Type B pancreatic cell (in vitro differentiated cells): ENCODE results near the gene EXT2. TPM values are rescaled to one million over a fixed set of nuclear protein-coding genes. Genes with fewer than 3 reads are reported as not detected.

Experiments used
- DNase-seq: peaks from one replicate; pipeline ENCODE4 v3.0.0; 2021; ENCODE audit warnings: mixed read lengths; ENCODE audit not compliant: unreplicated experiment; ENCODE audit errors: extremely low spot score
- H3K27ac Mint-ChIP-seq: 2 replicates; pipeline ENCODE4 v1.8.0; 2021; ENCODE audit warnings: mild to moderate bottlenecking, mixed read lengths
- H3K27me3 Mint-ChIP-seq: 2 replicates; pipeline ENCODE4 v1.8.0; 2021; ENCODE audit warnings: mixed read lengths
- H3K36me3 Mint-ChIP-seq: 2 replicates; pipeline ENCODE4 v1.8.0; 2021; ENCODE audit warnings: mixed read lengths
- H3K4me1 Mint-ChIP-seq: one replicate; pipeline ENCODE4 v1.8.0; 2021; ENCODE audit warnings: mixed read lengths; ENCODE audit not compliant: unreplicated experiment
- H3K4me3 Mint-ChIP-seq: 2 replicates; pipeline ENCODE4 v1.8.0; 2021; ENCODE audit warnings: mild to moderate bottlenecking, mixed read lengths
- H3K9me3 Mint-ChIP-seq: 2 replicates; pipeline ENCODE4 v1.8.0; 2021; ENCODE audit warnings: mixed read lengths
- total RNA-seq: library from RNA; stranded (reverse); gene quantifications from 2 replicates; pipeline ENCODE4 v1.2.1, GENCODE V29; 2021; ENCODE audit warnings: low replicate concordance
- TF ChIP-seq, protein P1 (sequence below): fragments of 200-600 bp; sonication (generic); conservative IDR thresholded peaks from 2 replicates; pipeline ENCODE4 v1.5.0; 2021; ENCODE audit warnings: antibody characterized with exemption, mild to moderate bottlenecking

The EXT2 gene
- total RNA-seq, 1 donor from 2014 or later, result 62.7 TPM

DNA sequence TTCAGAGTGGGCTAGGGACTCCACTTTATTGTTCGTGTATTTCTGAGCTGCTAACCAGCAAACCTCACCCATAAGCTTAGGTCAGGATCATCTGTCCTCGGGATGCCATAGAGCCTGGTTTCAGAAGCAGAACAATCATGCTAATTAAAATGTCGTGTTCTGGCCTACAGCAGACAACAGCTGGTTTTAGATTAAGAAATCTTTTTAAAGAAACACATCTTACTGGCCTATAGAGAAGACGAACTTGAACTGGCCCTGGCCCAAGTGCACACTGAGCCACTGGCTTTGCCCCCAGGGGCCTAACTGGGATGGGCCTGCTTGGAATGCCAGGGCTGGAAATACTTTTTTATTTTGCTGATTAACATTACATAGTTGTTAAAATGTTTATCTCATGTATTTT, 151.2 kb downstream of the EXT2 start:
- Mint-ChIP-seq H3K27me3 (no peaks in the 10 kb centered on the region), H3K9me3 (peaks cover 2% of the 10 kb centered on the region), H3K4me3 (no peak overlapping the region), H3K27ac (no peak overlapping the region), H3K36me3 (peaks cover 38% of the 10 kb centered on the region), H3K4me1 (peaks cover 32% of the 10 kb centered on the region)
- TF ChIP-seq, protein P1, sequence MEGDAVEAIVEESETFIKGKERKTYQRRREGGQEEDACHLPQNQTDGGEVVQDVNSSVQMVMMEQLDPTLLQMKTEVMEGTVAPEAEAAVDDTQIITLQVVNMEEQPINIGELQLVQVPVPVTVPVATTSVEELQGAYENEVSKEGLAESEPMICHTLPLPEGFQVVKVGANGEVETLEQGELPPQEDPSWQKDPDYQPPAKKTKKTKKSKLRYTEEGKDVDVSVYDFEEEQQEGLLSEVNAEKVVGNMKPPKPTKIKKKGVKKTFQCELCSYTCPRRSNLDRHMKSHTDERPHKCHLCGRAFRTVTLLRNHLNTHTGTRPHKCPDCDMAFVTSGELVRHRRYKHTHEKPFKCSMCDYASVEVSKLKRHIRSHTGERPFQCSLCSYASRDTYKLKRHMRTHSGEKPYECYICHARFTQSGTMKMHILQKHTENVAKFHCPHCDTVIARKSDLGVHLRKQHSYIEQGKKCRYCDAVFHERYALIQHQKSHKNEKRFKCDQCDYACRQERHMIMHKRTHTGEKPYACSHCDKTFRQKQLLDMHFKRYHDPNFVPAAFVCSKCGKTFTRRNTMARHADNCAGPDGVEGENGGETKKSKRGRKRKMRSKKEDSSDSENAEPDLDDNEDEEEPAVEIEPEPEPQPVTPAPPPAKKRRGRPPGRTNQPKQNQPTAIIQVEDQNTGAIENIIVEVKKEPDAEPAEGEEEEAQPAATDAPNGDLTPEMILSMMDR, result no peak
- no peak for DNase-seq

DNA sequence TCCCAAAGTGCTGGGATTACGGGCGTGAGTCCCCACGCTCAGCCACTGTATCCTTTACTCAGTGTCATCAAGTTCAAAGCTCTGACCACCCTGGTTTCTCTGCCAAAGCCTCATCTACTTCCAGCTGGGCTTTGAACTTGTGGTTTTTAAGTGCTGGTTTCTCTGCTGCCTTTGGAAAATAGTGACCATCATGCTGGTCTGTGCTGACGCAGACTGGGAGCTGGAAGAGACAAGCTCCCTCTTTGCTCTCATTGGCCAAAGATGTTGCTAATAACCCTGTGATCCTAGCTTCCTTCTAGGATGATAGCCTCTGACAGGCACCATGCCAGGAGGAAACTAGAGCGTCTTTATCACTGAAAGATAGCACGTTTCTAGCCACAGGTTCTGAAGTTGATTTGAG, 152.0 kb downstream of the EXT2 start:
- H3K9me3 Mint-ChIP-seq, result peaks cover 9% of the 10 kb centered on the region
- DNase-seq, result no peak
- H3K27me3 Mint-ChIP-seq, result no peaks in the 10 kb centered on the region
- no peak overlapping the region for H3K27ac Mint-ChIP-seq
- TF ChIP-seq, protein P1, result no peak
- peaks cover 25% of the 10 kb centered on the region for H3K4me1 Mint-ChIP-seq
- peaks cover 46% of the 10 kb centered on the region for H3K36me3 Mint-ChIP-seq
- no peak overlapping the region for H3K4me3 Mint-ChIP-seq

DNA sequence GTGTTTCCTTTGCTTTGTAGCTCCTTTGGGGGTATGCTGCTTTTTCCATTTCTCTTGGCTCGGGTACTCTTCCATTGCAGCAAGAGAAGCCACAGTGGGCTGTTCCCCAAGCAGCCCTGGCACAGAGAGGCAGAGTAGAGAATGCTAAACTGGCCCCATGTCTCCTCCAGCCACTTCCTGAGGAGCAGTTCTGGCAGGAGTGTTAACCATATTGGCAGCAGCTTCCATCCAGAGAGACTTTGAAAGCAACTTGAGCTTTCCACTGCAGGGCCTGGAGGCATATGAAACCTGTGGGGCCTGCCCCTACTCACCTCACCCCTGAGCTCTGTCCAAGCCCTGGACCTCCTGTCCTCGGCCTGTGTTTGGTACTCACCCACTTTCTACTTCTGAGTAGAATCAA, 152.6 kb downstream of the EXT2 start:
- no peak overlapping the region for H3K4me3 Mint-ChIP-seq
- H3K36me3 Mint-ChIP-seq, result peaks cover 52% of the 10 kb centered on the region
- no peaks in the 10 kb centered on the region for H3K27me3 Mint-ChIP-seq
- TF ChIP-seq, protein P1, result no peak
- H3K9me3 Mint-ChIP-seq, result peaks cover 15% of the 10 kb centered on the region
- no peak overlapping the region for H3K27ac Mint-ChIP-seq
- peaks cover 24% of the 10 kb centered on the region for H3K4me1 Mint-ChIP-seq
- DNase-seq, result no peak

DNA sequence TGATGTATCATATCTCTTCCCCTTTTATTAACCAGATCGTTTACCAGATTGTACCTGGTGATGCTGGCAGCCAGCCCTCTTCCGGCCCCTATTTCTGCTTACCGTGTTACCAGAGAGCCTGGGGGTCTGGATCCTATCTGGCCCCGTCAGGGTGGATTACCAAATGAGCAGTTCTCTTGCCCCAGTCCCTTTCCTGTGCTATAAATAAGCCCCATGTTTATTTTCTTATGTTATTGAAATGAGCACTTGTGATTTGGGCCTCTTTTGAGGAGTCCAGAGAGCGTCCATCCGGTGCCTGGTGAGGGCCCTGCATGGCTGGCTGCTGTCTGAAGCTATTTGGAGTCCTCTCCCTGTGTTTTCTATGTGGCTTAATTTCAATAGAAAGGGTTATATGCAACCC, 154.9 kb downstream of the EXT2 start:
- Mint-ChIP-seq H3K4me3 (no peak overlapping the region), H3K27me3 (no peaks in the 10 kb centered on the region), H3K36me3 (peaks cover 47% of the 10 kb centered on the region), H3K9me3 (peaks cover 16% of the 10 kb centered on the region), H3K4me1 (peaks cover 7% of the 10 kb centered on the region), H3K27ac (no peak overlapping the region)
- DNase-seq, result no peak
- TF ChIP-seq, protein P1, result no peak

DNA sequence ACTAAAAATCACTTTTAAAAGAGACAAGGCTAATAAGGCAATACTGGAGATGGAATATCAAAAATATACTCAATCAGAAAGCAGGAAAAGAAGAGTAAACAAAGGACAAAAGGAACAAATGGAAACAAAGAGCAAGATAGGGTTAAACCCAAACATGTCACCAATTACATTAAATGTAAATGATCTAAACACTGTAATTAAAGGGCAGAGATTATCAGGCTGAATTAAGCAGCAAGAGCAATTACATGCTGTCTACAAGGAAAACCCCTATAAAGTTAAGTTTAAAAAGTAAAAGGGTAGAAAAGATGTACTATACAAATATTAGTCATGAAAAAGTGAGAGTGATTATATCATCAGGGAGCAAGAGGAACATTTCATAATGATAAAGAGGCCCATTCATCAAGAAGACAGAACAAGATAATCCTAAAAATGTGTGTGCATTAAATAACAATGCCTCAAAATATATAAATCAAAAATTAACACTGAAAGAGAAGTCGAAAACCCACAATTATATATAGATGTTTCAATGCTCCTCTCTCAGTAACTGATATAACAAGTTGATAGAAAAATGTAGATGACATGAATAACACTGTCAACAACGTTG, 157.6 kb downstream of the EXT2 start:
- H3K27me3 Mint-ChIP-seq, result no peaks in the 10 kb centered on the region
- no peak overlapping the region for H3K4me3 Mint-ChIP-seq
- peaks cover 7% of the 10 kb centered on the region for H3K4me1 Mint-ChIP-seq
- TF ChIP-seq, protein P1, result no peak
- H3K27ac Mint-ChIP-seq, result no peak overlapping the region
- H3K36me3 Mint-ChIP-seq, result peaks cover 43% of the 10 kb centered on the region
- DNase-seq, result no peak
- H3K9me3 Mint-ChIP-seq, result peaks cover 16% of the 10 kb centered on the region
